SK-N-SH (cell line): ENCODE results near the gene FAM149B1. TPM values are rescaled to one million over a fixed set of nuclear protein-coding genes. Genes with fewer than 3 reads are reported as not detected.

Experiments used
- CTCF ChIA-PET: fragments of 300-600, 350-600 bp; formaldehyde crosslinking; extraction: SDS; loops from one replicate; lab custom pipeline; 2021; lab: Yijun Ruan, JAX
- POLR2A ChIA-PET: fragments of 350-600 bp; sonication (Branson Sonifier 250); formaldehyde crosslinking; extraction: SDS; loops from one replicate; lab custom pipeline; 2020; ENCODE audit warnings: antibody characterized with exemption, inconsistent platforms; lab: Yijun Ruan, JAX
- DNase-seq: peaks from one replicate; pipeline ENCODE4 v3.0.0; 2012
- H2AFZ ChIP-seq: fragments of 200-600 bp; sonication (generic); 2 replicates; pipeline ENCODE4 v1.8.1; 2016; ENCODE audit warnings: antibody characterized with exemption, mild to moderate bottlenecking, low read depth
- H3F3A ChIP-seq: fragments of 200-600 bp; sonication (generic); replicated peaks from 2 replicates; pipeline ENCODE3; 2016; ENCODE audit warnings: antibody characterized with exemption, mild to moderate bottlenecking; ENCODE audit not compliant: insufficient read depth
- H3K27ac ChIP-seq, 2 experiments: fragments of 200-500 bp in 1 of 2; fragments of 200-600 bp in 1 of 2; sonication (Bioruptor generic) in 1 of 2; sonication (generic), shearing (Covaris generic) in 1 of 2; 2 replicates each; pipeline versions ENCODE4 v1.5.1 to v1.6.1; 2014 to 2016; ENCODE audit warnings: low read depth in 2 of 2, inconsistent platforms in 1 of 2, low read length in 1 of 2, mild to moderate bottlenecking in 1 of 2, mixed read lengths in 1 of 2
- H3K27me3 ChIP-seq: fragments of 200-600 bp; sonication (generic), shearing (Covaris generic); 2 replicates; pipeline ENCODE4 v1.6.1; 2016; ENCODE audit warnings: mixed run types; ENCODE audit not compliant: insufficient read depth
- H3K36me3 ChIP-seq, 2 experiments: fragments of 200-500 bp in 1 of 2; fragments of 200-600 bp in 1 of 2; sonication (Bioruptor generic) in 1 of 2; sonication (generic) in 1 of 2; replicated peaks in 1 of 2; 2 replicates each; pipeline versions ENCODE3 to v1.5.1; 2014 to 2016; ENCODE audit warnings: low read length in 1 of 2, mild to moderate bottlenecking in 1 of 2; ENCODE audit not compliant: insufficient read depth in 2 of 2, control insufficient read depth in 1 of 2
- H3K4me1 ChIP-seq, 2 experiments: fragments of 200-500 bp in 1 of 2; fragments of 200-600 bp in 1 of 2; sonication (Bioruptor generic) in 1 of 2; sonication (generic), shearing (Covaris generic) in 1 of 2; 2 replicates each; pipeline versions ENCODE4 v1.5.1 to v1.6.1; 2014 to 2016; ENCODE audit warnings: low read depth in 1 of 2, low read length in 1 of 2, mixed run types in 1 of 2; ENCODE audit not compliant: insufficient read depth in 2 of 2, control insufficient read depth in 1 of 2
- H3K4me2 ChIP-seq: fragments of 200-600 bp; sonication (generic), shearing (Covaris generic); 2 replicates; pipeline ENCODE4 v1.6.1; 2017; ENCODE audit warnings: mixed run types
- H3K4me3 ChIP-seq, 2 experiments: fragments of 200-500 bp in 1 of 2; fragments of 200-600 bp in 1 of 2; sonication (Bioruptor generic) in 1 of 2; sonication (generic), shearing (Covaris generic) in 1 of 2; 2 replicates each; pipeline versions ENCODE4 v1.5.1 to v1.8.1; 2014 to 2016; ENCODE audit warnings: low read depth in 2 of 2, inconsistent platforms in 1 of 2, low read length in 1 of 2, mild to moderate bottlenecking in 1 of 2, mixed read lengths in 1 of 2, moderate library complexity in 1 of 2
- H3K79me2 ChIP-seq: fragments of 200-600 bp; sonication (generic); 2 replicates; pipeline ENCODE4 v1.8.1; 2017; ENCODE audit warnings: mild to moderate bottlenecking; ENCODE audit not compliant: insufficient read depth
- H3K9ac ChIP-seq: fragments of 200-600 bp; sonication (generic); 2 replicates; pipeline ENCODE4 v1.6.1; 2017; ENCODE audit warnings: mixed run types
- H3K9me2 ChIP-seq: fragments of 200-600 bp; sonication (generic); 2 replicates; pipeline ENCODE4 v1.6.1; 2017; ENCODE audit warnings: mixed run types
- H3K9me3 ChIP-seq: fragments of 200-600 bp; sonication (generic); 2 replicates; pipeline ENCODE4 v1.6.1; 2017; ENCODE audit warnings: mixed run types, mild to moderate bottlenecking, moderate library complexity
- H4K20me1 ChIP-seq: fragments of 200-600 bp; sonication (generic); 2 replicates; pipeline ENCODE4 v1.6.1; 2017; ENCODE audit warnings: mild to moderate bottlenecking, mixed run types; ENCODE audit not compliant: insufficient read depth
- CHD2 ChIP-seq: fragments of 150-350 bp; IDR thresholded peaks from 2 replicates; pipeline ENCODE4 v1.6.1; 2018; ENCODE audit warnings: low read length; ENCODE audit not compliant: partially characterized antibody
- CTCF ChIP-seq: fragments of 200-600 bp; sonication (generic); IDR thresholded peaks from 2 replicates; pipeline ENCODE4 v1.6.1; 2017; ENCODE audit warnings: antibody characterized with exemption, mild to moderate bottlenecking, moderate library complexity
- FOXJ3 ChIP-seq: sonication (generic); formaldehyde crosslinking; IDR thresholded peaks from 2 replicates; pipeline ENCODE4 v1.5.1; 2020; ENCODE audit warnings: mild to moderate bottlenecking, missing genetic modification reagents
- FOXM1 ChIP-seq: IDR thresholded peaks from 2 replicates; pipeline ENCODE4 v1.4.0; 2012; ENCODE audit warnings: low read depth, mild to moderate bottlenecking
- IRF3 ChIP-seq: fragments of 150-350 bp; IDR thresholded peaks from 2 replicates; pipeline ENCODE4 v1.6.1; 2016; ENCODE audit warnings: mild to moderate bottlenecking, low read depth, low read length
- MAX ChIP-seq: IDR thresholded peaks from 2 replicates; pipeline ENCODE4 v1.4.0; 2012; ENCODE audit warnings: low read depth
- MEF2A ChIP-seq: IDR thresholded peaks from 2 replicates; pipeline ENCODE4 v1.4.0; 2012; ENCODE audit warnings: low read depth, borderline replicate concordance
- MXI1 ChIP-seq: IDR thresholded peaks from 2 replicates; pipeline ENCODE4 v1.6.1; 2012; ENCODE audit warnings: mild to moderate bottlenecking, low read depth, low read length, improper control_type of control experiment
- NFIC ChIP-seq: IDR thresholded peaks from 2 replicates; pipeline ENCODE4 v1.4.0; 2012; ENCODE audit warnings: borderline replicate concordance
- NRF1 ChIP-seq: IDR thresholded peaks from 2 replicates; pipeline ENCODE4 v1.6.1; 2012; ENCODE audit warnings: low read depth, mild to moderate bottlenecking, low read length
- PBX3 ChIP-seq: IDR thresholded peaks from 2 replicates; pipeline ENCODE4; 2012
- POLR2AphosphoS5 ChIP-seq: IDR thresholded peaks from 2 replicates; pipeline ENCODE4 v1.6.1; 2012; ENCODE audit warnings: low read depth, low read length
- RAD21 ChIP-seq: IDR thresholded peaks from 2 replicates; pipeline ENCODE4 v1.6.1; 2012; ENCODE audit warnings: mild to moderate bottlenecking, low read length
- RCOR1 ChIP-seq: fragments of 150-350 bp; IDR thresholded peaks from 2 replicates; pipeline ENCODE4 v1.6.1; 2017; ENCODE audit warnings: antibody characterized with exemption, low read length
- RFX5 ChIP-seq: IDR thresholded peaks from 2 replicates; pipeline ENCODE4 v1.6.1; 2012; ENCODE audit warnings: mild to moderate bottlenecking, improper control_type of control experiment, low read length
- SMC3 ChIP-seq: IDR thresholded peaks from 2 replicates; pipeline ENCODE4 v1.6.1; 2012; ENCODE audit warnings: low read depth, low read length, improper control_type of control experiment
- USF1 ChIP-seq: IDR thresholded peaks from 2 replicates; pipeline ENCODE4 v1.4.0; 2012; ENCODE audit warnings: low read depth, borderline replicate concordance
- USF2 ChIP-seq: fragments of 150-350 bp; IDR thresholded peaks from 2 replicates; pipeline ENCODE4 v1.6.1; 2017; ENCODE audit warnings: antibody characterized with exemption, low read length, low read depth, borderline replicate concordance
- WGBS: methylation state at CpG from one replicate; pipeline ENCODE4 v1.1.6; 2017; ENCODE audit warnings: low lambda C conversion rate; 5-methylcytosine and 5-hydroxymethylcytosine counted together
- polyA plus RNA-seq, 3 experiments: library from polyadenylated mRNA; depleted of rRNA; stranded (reverse); fragments of >200 nt; gene quantifications; 2 replicates each; pipeline ENCODE4 v1.2.3, GENCODE V29; 2012

The FAM149B1 gene
- polyA plus RNA-seq, 1 of the 3 experiments (the other 2 are of a cell fraction), result 28.2 TPM

- 3% methylated on average over 5 of the region's 5 CpGs for WGBS
- H3K9ac ChIP-seq, result no peak overlapping the region
- ChIA-PET POLR2A (no interaction called here), CTCF (interaction anchor here (0.6 to 3.4 kb wide), 24 partner anchors 9 to 351 kb away, joined by 3 to 39 read pairs (median 4); partner anchors contain the start of genes ECD, FAM149B1, MRPS16 and NUDT13)
- peaks cover 28% of the 10 kb centered on the region for H3F3A ChIP-seq
- peak; percentile 67 for TF ChIP-seq RAD21
- peak; percentile 27; the same call in 1 of the 2 replicates for TF ChIP-seq SMC3
- no peak for TF ChIP-seq POLR2AphosphoS5
- peak; percentile 19 for TF ChIP-seq CHD2
- peak; percentile 89 for TF ChIP-seq CTCF
- no peak overlapping the region for H3K4me2 ChIP-seq
- peaks cover 9% of the 10 kb centered on the region for H4K20me1 ChIP-seq
- no peaks in the 10 kb centered on the region for H3K4me1 ChIP-seq
- DNase-seq, result peak; percentile 59
- H2AFZ ChIP-seq, result no peak overlapping the region
- H3K9me3 ChIP-seq, result no peaks in the 10 kb centered on the region
- no peak overlapping the region; a peak in 1 of 4 replicates for H3K4me3 ChIP-seq
- H3K79me2 ChIP-seq, result peaks cover 80% of the 10 kb centered on the region
- no peaks in the 10 kb centered on the region for H3K27me3 ChIP-seq
- H3K9me2 ChIP-seq, result no peaks in the 10 kb centered on the region
- peaks cover 48 to 69% of the 10 kb centered on the region in 2 experiments for H3K36me3 ChIP-seq
- no peak overlapping the region for H3K27ac ChIP-seq
Measured at GRCh38 chr10:73159038-73159648, 8.8 kb upstream of the FAM149B1 start.

- Histone ChIP-seq H3K79me2 (peaks cover 91% of the 10 kb centered on the region), H3K4me1 (no peaks in the 10 kb centered on the region; a peak in 1 of 4 replicates), H2AFZ (no peak overlapping the region), H4K20me1 (peaks cover 9% of the 10 kb centered on the region), H3K27ac (no peak overlapping the region), H3K27me3 (no peaks in the 10 kb centered on the region), H3K4me3 (no peak overlapping the region), H3F3A (peaks cover 33% of the 10 kb centered on the region), H3K4me2 (no peak overlapping the region), H3K9me2 (no peaks in the 10 kb centered on the region), H3K36me3 (peaks cover 39 to 67% of the 10 kb centered on the region in 2 experiments), H3K9ac (no peak overlapping the region), H3K9me3 (no peaks in the 10 kb centered on the region)
- ChIA-PET POLR2A (no interaction called here), CTCF (no interaction called here)
- DNase-seq, result no peak
- 98% methylated on average over 1 of the region's 1 CpG for WGBS
- TF ChIP-seq RCOR1, result no peak
- no peak for TF ChIP-seq FOXM1
- no peak for TF ChIP-seq MAX
- TF ChIP-seq MXI1, result no peak
- TF ChIP-seq PBX3, result no peak
- no peak for TF ChIP-seq NFIC
- no peak for TF ChIP-seq RFX5
- no peak for TF ChIP-seq FOXJ3
- no peak for TF ChIP-seq USF1
- TF ChIP-seq USF2, result no peak
- TF ChIP-seq CHD2, result no peak
- no peak for TF ChIP-seq RAD21
- no peak for TF ChIP-seq POLR2AphosphoS5
- no peak for TF ChIP-seq NRF1
- no peak for TF ChIP-seq IRF3
- no peak for TF ChIP-seq MEF2A
Measured at GRCh38 chr10:73161079-73161478, 6.8 kb upstream of the FAM149B1 start.
